HG03064 (cell line): Measurements from ENCODE around the gene NLRP1.

Source experiments
- ATAC-seq: cut with Tn5 transposase; IDR thresholded peaks from one replicate; pipeline ENCODE4 v1.9.1; 2021; ENCODE audit warnings: low read depth; ENCODE audit not compliant: unreplicated experiment

The NLRP1 gene

DNA sequence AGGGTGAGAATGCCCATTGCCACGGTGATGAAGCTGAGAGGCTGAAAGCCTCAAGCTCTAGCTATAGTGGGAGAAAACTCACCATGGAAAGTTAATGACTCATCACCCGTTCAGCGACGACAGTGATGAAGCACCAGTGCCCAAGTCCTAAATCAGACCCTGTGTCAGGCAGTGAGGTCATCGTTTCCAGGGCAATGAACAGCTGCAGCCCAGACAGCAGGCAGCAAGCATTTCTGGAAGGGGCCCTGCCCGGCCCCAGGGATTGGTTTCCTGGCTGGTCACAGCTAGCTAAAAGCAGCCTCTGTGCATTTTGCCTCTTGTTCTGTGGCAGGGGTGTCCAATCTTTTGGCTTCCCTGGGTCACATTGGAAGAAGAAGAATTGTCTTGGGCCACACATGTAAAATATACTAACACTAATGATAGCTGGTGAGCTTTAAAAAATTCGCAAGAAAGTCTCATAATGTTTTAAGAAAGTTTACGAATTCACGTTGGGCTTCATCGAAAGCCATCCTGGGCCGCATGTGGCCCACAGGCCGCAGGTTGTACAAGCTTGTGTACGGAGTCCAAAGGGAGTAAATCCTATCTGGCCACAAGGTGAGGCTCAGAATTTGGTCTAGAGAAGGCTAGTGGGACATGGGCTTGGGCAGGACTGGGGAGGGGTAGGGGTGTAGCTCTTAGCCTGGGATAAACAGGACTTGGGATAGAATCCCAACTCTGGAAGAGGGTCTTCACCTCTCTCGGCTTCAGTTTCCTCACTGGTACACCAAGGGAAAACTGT lies 57.3 kb downstream of the NLRP1 start:
- no peak for ATAC-seq

DNA sequence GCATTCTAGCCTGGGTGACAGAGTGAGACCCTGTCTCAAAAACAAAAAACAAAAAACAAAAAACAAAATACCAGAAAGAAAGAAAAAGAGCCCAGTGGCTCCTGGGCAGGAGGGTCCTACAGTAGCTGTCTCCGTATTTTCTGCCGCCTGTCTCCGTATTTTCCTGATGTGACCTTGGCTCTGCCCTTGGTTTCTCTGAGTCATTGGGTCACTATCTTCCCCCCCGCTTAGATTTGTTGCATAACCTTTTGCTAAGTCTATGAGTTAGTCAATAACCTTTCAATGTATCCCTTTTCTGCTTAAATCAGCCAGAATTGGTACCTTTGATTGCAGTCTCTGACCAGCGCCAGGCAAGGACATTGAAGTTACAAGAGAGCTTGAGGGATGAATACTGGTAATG lies 61.1 kb downstream of the NLRP1 start:
- no peak for ATAC-seq

DNA sequence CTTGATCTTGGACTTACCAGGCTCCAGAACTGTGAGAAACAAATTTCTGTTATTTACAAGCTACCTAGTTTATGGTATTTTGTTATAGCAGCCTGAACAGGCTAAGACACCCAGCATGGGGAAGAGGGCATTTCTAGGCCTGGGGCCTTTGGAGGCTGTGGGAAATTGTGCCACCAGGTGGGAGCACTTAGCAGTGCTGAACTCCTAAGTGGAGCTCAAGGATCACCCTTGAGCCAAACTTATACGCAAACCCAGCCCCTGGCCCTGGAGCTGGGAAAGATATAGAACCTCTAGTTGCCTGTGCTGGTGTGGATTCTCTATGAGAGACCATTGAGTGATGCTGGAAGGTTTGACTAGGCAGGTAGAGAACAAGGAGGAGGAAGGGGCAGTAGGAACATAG lies 61.8 kb downstream of the NLRP1 start:
- ATAC-seq: no peak

DNA sequence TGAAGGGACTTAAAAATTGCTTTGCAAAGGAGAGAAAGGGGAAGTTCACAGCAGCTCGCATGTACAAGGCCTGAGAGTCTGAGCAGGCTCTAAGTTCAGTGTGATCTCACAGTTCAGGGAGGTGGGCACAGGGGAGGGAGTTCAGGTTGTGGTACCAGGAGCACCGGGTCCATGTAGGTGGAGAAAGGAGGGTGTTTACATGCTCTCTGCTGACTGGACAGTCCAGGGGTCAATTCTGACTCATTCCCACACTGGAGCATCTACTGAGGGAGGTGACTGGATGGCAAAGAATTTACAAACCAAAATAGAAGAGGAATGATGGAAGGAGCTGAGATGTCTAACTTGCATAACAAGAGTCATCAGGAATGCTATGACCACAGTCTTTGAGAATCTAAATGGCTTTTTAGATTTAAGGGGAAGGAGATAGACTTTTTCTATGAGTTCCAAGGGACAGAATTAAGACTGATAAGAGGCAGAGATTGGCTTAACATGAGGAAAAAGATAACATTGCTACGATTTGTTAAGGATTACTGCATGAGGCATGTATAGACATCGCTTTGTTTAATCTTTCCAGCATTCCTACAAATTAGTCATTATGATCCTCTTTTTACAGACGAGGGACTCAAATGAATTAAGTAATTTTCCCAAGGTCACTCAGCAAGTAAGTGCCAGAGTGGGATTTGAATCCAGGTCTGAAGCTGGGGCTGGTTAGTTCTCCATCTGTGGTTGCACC lies 68.1 kb downstream of the NLRP1 start:
- ATAC-seq: no peak

DNA sequence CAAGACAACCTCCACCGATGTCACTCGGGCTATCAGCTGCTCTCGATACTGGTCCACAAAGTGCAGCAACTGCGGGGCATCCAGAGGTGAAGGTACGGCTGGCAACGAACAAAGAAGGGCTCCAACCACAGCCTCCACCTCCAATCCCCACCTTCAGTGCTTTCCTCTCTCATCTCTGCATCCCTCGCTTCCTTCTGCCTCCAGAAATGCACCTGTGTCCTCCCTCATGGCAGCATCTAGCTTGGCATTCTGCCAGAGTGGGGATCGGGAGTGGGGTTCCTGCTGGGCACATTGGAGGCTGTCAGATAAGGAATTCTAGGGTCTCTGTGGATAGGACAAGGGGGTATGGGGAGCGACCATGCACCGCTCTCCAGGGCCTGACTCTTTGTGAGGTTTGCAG lies 69.3 kb downstream of the NLRP1 start:
- no peak for ATAC-seq

DNA sequence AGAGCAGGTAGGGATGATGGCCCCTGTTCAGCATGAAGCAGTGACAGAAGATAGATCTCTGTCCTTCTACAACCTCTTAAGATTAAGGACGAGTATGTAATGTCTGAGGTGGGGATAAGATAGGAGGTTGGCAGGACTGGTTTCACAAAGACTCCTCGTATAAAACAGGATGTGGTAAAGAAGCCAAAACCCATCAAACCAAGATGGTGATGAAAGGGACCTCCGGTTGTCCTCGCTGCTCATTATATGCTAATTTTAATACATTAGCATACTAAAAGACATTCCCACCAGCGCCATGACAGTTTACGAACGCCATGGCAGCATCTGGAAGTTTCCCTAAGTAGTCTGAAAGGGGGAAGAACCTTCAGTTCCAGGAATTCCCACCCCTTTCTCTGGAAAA lies 70.7 kb downstream of the NLRP1 start:
- no peak for ATAC-seq

DNA sequence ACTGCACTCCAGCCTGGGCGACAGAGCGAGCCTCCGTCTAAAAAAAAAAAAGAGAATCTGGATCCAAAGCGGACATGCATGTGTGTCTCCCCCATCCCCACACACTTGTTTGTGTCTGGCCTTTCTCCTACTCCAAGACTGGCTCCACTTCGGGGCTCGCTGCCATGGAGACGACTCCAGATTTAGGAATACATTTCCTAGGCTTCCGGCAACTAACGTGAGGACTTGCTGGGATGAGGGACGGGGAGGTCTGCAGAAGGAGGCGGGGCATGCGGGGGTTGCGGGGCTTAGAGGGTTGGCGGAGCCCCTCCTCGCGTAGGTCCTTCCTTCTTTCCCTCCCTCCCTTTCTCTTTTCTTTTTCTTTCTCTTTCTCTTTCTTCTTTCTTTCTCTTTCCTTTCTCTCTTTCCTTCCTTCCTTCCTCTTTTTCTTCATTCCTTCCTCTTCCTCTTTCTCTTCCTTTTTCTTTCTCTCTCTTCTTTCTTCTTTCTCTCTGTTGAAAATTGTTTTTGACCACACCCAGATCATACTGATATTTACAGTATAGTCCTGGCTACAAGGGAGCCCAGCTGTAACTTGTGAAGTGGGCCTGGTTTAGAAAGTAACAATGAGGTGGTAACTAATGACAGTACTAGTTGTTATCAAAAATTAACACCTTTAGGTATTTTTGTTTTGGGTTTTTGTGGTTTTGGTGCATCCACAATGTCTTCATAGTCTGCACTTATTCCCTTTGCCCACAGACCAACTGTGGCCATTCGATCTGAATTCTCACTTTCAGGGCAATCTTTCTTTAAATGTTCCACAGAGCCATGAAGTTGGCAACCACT lies 72.7 kb downstream of the NLRP1 start:
- ATAC-seq: no peak

DNA sequence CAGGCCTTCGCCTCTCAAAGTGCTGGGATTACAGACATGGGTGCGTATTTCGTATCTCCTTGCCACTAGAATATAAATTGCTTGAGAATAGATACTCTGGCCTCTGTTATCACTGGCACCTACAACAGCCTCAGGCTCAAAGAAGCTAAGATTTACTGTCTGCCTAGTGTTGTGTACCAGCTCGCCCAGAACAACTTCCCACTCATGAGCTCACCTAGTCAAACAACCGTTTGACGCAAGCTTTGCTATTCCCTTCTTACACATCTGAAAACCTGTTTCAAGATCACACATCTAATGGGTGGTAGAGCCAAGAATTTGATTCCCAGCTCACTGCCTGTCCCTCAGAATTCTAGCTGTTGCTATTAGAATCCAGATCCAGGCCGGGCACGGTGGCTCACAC lies 73.5 kb downstream of the NLRP1 start:
- no peak for ATAC-seq

DNA sequence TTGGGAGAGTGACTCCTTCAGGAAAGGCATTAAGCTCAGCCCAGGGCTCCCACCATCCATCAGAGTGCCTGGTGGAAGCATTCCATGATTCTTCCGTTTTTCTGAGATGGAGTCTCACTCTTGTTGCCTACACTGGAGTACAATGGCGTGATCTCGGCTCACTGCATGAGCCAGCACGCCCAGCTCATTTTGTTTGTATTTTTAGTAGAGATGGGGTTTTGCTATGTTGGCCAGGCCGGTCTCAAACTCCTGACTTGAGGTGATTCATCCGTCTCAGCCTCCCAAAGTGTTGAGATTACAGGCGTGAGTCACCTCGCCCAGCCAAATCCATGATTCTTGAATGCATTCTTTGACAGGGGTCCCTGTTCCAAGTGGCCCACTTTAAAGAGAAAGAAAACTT lies 74.8 kb downstream of the NLRP1 start:
- no peak for ATAC-seq

DNA sequence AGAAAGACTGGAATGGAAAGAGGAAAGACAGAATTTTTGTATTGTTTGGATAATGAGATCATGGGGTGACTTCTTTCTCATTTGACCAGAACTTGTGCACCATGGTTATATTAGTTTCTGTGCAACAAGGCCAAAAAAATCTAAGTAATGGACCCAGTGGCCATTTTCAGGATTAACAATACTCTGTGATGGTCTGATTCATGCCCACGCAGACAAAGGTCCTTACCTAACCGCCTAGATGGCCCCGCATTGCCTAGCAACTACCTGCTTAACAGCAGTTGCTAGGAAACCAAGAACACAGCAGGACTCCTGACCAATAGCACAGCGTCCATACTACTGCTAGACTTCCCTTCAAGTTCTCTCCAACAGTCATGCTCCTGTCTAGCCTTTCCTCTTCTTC lies 75.5 kb downstream of the NLRP1 start:
- ATAC-seq: no peak

DNA sequence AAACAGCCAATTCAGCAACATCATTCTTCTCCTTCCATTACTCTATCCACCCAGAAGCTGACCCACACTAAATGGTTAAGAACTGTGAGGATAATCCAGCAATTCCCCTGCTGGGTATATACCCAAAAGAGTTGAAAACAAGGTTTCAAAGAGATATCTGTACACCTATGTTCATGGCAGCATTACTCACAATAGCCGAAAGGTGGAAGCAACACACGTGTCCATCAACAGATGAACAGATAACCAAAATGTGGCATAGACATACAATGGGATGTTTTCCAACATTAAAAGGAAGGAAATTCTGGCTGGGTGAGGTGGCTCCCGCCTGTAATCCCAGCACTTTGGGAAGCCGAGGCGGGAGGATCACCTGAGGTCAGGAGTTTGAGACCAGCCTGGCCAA lies 78.0 kb downstream of the NLRP1 start:
- no peak for ATAC-seq

DNA sequence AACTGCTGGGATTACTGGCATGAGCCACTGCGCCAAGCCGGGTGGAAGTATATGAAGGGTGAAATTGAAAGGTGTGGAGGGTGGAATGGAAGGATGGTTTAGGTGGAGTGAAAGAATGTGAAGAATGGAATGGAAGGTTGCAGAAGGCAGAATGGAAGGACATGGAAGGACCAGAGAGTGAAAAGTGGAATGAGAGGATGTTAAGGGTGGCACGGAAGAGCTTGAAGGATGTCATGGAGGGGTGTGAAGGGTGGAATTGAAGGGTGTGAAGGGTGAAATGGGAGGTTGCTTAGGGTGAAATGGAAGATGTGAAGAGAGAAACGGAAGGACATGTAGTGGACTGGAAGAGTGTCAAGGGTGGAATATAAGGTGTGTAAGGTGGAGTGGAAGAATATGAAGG lies 81.8 kb downstream of the NLRP1 start:
- ATAC-seq: no peak

DNA sequence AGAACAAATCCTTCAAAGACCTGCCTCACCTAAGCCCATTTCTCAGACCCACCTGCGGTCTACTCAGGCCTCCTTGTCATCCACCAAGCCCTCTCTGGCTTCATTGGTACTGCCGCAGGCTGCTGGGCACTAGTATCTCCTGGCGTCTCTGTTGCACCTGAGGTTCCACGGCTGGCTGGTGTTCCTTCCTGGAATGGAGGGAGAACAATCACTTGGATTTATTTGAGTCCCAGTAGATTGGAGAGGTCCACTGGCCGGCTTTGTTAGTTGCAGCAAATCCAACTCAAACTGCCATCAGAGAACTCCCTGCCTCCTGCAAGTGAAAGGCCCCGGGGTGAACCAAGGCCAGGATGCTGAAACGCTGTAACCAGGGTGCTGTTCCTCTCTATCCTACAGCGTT lies 82.6 kb downstream of the NLRP1 start:
- no peak for ATAC-seq

DNA sequence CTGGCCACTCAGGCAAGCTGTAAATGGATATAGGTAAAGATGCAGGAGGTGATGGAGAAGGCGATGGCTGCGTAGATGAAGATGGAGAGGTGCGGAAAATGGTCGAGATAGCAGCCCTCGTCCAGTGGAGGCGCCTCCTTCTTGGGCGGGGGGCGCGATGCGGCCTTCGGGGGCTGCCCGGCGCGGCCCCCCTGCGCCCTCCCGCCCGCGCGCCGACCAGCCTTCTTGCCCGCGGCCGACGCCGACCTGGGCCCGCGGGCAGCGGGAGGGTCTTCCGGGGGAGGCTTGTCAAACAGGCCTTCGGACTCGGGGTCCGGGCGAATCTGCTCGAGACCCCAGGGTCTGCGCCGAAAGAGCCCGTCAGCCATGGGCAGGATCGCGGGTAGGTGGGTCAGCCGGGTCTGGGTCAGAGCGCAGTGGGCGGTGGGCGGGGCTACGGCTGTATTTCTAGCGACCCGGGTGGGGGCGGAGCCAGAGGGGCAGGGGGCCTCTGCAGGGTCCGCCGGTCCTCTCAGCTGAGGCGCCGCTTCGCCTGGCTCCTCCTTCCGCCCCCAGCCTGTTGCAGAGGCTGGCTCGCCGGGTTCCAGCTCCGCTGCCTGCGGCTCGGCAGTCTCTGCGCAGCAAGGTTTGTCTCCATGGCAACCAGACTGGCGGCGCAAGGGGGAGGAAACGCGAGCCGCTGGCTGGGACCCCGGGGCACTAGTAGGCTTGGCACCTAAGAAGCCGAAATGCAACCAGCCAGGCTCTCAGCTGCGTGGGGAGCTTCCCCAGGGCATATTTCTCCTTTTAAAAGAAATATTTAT lies 83.5 kb downstream of the NLRP1 start:
- ATAC-seq: no peak

DNA sequence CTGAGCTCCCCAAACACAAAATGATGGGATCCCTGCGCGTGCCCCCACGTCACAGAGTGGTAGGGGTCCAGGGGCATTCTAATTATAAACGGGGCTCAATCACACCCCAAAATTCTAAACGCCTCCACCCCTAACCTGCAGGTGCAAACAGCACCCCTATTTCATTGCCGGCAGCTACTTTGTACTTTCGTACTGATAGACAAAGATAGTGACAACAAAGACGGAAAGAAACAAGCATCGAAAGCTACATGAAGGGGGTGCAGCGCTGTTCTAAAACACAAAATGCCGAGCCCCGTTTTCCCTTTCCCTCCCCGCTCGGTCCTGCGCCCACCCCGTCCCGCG lies 84.1 kb downstream of the NLRP1 start:
- no peak for ATAC-seq

DNA sequence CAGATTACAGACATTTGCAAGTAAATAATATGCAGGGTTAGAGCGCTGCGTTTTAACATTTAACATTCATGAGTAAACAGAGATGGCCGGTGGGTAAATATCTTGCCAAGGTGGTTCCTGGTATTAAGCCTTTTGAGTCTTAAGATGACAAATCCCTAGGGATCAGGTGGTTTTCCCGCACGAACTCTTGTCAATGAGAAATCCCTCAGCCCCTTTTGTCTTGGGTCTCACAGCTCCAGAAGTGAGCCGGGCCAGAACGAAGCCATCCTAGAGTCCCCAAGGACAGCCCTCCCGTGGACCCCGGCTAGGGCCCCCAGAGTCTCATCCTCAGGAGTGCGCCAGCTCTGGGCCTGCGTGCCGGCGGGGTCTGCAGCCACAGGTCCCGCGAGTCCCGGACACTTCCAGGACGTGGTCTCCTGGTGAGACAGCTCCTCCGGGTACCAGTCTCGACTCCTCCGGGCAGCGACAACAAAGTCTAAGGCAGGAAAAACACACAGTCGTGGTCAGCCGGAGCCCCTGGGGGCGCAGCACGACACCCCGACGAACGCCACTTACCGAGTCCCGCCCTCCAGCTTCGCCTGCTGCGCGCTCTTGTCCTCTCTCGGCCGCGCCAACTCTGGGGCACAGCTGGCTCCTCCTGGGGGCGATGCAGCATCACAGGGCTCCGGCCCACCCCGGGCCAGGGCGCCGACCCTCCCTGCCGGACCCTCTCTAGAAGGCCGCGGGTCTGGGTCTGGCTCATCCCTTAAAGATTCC lies 84.7 kb downstream of the NLRP1 start:
- ATAC-seq: no peak

DNA sequence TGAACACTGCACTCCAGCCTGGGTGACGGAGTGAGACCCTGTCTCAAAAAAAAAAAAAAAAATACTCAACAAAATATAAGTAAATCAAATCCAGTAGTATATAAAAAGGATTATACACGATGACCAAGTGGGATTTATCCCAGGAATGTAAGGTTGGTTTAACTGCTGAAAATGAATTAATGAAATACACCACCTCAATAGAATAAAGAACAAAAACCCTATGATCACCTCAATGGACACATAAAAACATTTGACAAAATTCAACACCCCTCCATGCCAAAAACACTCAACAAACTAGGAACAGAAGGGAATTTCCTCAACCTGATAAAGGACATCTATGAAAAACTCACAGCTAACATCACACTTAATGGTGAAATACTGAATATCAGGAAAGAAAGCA lies 91.3 kb downstream of the NLRP1 start:
- ATAC-seq: no peak

DNA sequence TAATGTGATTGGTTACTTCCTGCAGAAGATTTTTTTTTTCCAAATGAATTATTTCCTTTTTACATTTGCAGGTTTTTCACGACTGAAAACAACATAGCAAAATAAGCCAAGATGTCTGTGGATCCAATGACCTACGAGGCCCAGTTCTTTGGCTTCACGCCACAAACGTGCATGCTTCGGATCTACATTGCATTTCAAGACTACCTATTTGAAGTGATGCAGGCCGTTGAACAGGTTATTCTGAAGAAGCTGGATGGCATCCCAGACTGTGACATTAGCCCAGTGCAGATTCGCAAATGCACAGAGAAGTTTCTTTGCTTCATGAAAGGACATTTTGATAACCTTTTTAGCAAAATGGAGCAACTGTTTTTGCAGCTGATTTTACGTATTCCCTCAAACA lies 95.6 kb downstream of the NLRP1 start:
- no peak for ATAC-seq

DNA sequence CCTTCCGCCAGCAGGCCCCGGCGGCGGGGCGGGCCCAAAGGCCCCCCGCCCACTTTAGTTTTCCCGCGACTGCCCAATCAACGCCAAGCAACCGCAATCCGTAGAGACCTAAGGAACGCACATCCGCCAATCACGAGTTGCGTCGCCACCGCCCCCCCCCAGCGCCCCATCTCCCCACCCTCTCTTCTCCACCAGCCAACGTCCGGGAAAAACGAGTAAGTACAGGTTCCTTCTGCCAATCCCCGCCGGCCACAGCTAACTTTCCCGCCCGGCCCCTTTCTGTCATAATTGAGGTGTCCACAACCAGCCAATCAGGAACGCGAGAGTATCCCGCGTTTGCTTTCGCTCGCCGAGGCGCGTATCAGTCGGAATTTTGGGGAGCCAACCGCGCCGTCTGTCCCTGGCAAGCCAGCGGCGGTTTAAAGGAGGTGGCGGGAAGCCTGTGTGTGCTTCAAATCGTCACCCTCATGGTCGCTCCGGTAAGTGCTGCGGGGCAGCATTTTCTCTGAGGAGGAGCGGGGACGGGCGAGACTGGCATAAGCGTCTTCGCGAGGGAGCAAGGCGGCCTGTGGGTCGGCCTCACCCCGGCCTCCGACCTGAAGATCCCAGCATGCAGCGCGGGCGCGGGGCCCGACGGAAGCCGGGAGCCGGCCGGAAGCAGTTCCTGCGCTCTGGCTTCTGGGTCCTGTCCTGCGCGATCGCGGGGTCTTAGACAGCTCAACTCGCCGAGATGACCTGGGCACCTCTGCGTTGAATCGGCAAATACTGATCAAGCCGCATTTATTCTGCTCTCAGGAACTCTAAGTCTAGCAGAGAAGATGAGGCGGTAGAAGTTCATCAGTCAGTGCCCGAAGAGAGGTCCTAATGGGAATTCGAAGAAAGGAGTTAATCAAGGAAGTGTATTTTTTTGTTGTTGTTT lies 97.8 kb downstream of the NLRP1 start, which contains the start of gene MIS12:
TSS of gene MIS12 (plus strand) at position 361 of the 919 bp plus-strand sequence. CDS start 2,297 bp downstream, outside the sequence.
- peak; percentile 70 for ATAC-seq
